ENCODE data around the gene NAXE. TPM values are rescaled to one million over a fixed set of nuclear protein-coding genes. Genes with fewer than 3 reads are reported as not detected.
"Not testable (repeated sequence)": the region's sequence is repeated elsewhere in the genome, so short reads cannot be mapped to it uniquely, and the experiment has no call there.

NAXE gene
- polyA plus RNA-seq, 5 donors: 43.2 to 70.0 (median 51.7) TPM

DNA sequence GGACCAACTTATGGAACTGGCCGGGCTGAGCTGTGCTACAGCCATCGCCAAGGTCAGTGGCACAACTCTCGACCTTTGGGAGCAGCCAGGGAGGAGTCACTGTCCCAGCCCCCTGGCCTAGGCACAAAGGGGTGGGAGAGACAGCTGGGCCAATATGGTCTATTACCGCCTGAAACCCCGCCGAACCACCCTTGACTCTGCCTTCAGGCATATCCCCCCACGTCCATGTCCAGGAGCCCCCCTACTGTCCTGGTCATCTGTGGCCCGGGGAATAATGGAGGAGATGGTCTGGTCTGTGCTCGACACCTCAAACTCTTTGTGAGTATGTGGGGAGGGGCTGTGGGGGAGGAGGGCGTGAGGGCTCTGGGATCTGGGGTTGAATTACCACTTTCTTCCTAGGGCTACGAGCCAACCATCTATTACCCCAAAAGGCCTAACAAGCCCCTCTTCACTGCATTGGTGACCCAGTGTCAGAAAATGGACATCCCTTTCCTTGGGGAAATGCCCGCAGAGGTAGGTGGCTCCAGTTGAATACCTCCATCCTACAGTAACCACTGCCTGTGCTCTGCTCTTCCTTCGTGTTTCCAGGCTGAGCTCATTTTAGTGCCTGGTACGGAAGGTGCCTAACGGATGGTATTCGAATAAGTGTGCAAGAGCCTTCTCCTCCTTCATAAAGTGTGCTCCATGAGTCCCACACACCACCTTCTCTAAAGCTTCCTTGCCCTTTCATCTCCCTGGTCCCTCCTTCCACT lies 758 bp downstream of the NAXE start:
- no peak for DNase-seq

DNA sequence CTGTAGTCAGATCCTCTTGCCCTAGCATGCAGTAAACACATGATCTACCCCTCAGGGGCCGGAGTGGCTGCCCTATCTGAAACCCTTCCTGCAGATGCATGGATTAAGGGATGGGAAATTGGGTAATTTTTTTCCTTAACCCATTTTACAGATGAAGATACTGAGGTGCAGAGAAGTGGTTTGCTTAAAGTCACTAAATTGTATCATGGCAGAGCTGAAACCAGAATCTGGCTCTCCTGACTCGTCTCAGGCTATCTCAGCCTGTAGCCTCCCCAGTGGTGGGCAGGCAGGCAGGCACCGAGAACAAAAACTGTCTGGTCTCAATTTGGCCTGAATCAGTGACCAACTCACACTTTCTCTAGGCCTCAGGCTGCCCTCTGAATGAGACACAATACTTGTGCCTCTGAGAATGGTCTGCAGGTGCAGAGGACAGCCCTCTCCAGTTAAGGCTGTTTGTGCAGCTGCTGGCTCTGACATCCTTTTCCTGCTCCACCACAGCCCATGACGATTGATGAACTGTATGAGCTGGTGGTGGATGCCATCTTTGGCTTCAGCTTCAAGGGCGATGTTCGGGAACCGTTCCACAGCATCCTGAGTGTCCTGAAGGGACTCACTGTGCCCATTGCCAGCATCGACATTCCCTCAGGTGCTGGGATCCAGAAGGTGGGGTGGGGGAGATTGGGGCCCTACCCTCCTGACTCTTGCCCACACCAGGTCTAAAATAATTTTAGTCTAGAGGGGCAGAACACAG lies 1.5 kb downstream of the NAXE start:
- no peak for DNase-seq

DNA sequence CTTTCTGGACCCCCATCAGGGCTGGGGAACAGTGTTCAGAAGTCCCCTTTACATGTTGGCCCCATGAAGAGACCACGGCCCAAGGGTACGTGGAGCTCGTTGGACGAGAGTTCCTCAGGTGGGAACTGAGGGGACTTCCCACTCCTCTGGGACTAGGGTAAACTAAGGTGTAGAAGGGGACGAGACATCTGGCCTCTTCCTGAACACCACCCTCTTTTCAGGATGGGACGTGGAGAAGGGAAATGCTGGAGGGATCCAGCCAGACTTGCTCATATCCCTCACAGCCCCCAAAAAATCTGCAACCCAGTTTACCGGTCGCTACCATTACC lies 2.0 kb downstream of the NAXE start:
- DNase-seq: no peak

GRCh38 chr1:156594190-156594589 lies 2.6 kb downstream of the NAXE start:
- DNase-seq: no peak

- DNase-seq: no peak
Observed at GRCh38 chr1:156595016-156595415, 3.4 kb downstream of the NAXE start.

- no peak for DNase-seq
Observed at GRCh38 chr1:156596426-156596825, 4.8 kb downstream of the NAXE start.

GRCh38 chr1:156598125-156598524 lies 6.5 kb downstream of the NAXE start:
- DNase-seq: no peak

GRCh38 chr1:156598731-156599432 lies 7.3 kb downstream of the NAXE start:
- DNase-seq: no peak

DNA sequence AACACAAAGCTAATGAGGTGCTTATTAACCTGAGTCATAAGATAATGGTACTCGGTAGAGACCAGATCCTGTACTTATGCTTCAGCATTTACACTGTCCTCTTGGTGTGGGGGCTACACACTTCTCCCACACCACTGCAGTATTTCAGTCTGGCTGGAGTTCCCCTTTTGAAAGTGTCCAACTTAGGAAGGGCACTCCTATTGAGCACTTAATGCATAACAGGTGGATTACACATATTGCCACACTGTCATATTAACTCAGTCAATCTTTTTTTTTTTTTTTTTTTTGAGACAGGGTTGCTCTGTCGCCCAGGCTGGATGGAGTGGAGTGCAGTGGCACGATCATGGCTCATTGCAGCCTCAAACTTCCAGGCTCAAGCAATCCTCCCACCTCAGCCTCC lies 8.2 kb downstream of the NAXE start:
- DNase-seq: no peak

GRCh38 chr1:156600733-156601121 lies 9.2 kb downstream of the NAXE start:
- DNase-seq: no peak

GRCh38 chr1:156601122-156601830 lies 9.7 kb downstream of the NAXE start, which contains the start of gene GPATCH4:
TSS of gene GPATCH4 (minus strand) at chr1:156601479.
- DNase-seq: peak; percentile 77 to 79

DNA sequence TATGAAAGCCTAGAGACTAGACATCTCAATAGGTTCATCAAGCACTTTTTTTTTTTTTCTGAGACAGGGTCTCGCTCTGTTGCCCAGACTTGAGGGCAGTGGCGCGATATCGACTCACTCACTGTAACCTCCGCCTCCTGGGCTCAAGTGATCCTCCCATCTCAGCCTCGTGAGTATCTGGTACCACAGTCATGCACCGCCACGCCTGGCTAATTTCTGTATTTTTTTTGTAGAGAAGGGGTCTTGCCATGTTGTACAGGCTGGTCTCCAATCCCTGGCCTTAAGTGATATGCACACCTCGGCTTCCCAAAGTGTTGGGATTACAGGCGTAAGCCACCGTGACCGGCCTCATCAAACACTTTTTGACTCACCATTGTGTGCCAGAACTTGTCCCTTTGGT lies 10.3 kb downstream of the NAXE start:
- no peak for DNase-seq

GRCh38 chr1:156602557-156602993 lies 11.0 kb downstream of the NAXE start:
- no peak for DNase-seq

- not testable (repeated sequence) for DNase-seq
Observed at GRCh38 chr1:156607344-156607743, 15.8 kb downstream of the NAXE start.

- no peak for DNase-seq
Observed at GRCh38 chr1:156608036-156608674, 16.6 kb downstream of the NAXE start.

DNA sequence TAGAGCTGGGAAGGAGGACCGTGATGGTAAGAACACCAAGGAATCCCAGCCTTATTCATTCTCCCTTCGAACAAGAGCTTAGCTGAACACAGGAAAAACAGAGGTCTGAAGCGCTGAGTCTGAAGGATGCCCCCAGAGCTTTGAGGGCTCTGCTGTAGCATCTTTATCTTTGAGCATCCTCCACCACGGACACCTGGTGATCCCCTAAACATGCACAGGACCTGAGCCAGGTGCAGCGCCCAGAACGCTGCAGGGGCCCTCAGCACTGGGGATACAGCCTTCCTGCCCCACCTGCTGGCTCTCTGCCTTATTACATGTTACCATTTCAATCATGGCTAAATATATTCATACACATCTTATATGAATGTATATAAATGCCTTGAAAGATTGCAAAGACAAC lies 17.4 kb downstream of the NAXE start:
- no peak for DNase-seq

DNA sequence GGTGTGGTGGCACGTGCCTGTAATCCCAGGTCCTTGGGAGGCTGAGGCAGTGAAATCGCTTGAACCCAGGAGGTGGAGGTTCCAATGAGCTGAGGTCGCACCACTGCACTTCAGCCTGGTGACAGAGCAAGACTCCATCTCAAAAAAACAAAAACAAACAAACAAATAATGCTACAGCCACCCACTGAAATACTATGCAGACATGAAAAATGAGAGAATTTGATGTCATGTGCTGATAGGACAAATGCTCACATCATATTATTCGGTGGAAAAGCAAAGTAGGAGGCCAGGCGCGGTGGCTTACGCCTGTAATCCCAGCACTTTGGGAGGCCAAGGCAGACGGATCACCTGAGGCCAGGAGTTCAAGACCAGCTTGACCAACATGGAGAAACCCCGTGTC lies 18.5 kb downstream of the NAXE start:
- DNase-seq: not testable (repeated sequence)

- no peak for DNase-seq
Observed at GRCh38 chr1:156612666-156613065, 21.1 kb downstream of the NAXE start.

GRCh38 chr1:156615946-156616345 lies 24.4 kb downstream of the NAXE start:
- DNase-seq: no peak

GRCh38 chr1:156616463-156616862 lies 24.9 kb downstream of the NAXE start:
- no peak for DNase-seq

DNA sequence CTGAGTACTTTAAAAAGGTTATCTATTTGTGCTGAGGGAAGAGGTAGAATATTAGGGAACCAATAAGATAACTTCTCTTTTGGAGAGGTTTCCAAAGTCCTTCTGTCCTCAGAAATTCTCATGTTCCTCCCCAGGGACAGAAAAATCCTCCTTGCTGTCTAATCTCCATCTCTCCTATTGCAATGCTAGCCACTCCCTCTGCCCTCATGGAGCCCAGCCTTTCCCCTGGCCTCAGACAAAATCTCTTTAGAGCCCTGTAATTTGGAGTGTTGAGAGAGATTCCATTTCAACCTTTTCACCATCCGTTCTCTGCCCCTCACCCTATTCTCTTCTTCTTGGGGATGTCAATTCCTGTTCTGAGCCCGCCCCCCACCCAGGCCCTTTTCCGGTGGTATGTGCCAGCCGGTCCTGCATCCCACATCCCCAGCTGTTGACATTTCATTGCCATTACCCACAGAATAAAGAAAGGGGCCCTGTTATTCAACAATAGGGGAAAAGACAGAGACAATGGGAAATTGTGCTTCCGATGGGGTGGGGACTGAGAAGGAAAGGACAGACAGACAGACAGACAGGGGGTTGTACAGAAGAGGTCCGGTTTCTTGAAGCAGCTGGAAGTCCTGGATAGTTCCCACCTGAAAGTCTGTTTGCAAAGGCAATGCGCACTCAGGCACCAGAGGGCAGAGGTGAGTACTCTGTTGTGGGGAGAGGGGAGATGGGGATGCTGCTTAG lies 27.4 kb downstream of the NAXE start, which contains the start of gene HAPLN2:
Gene HAPLN2 (plus strand): TSS at position 563 of the 729 bp plus-strand sequence. CDS start 4,076 bp downstream, outside the sequence.
- no peak for DNase-seq
